Stimulated activated CD4-positive, alpha-beta T cell treated with anti-CD3 and anti-CD28 coated beads, TNF-alpha, amount 100 ng/mL, for 4 hours (primary cell): Measurements from ENCODE around the gene AKT2.

Experiments
- DNase-seq, 3 experiments: peaks; one replicate each; pipeline ENCODE4 v3.0.0-alpha.2; 2020; ENCODE audit warnings: low read depth in 3 of 3

AKT2 gene

DNA sequence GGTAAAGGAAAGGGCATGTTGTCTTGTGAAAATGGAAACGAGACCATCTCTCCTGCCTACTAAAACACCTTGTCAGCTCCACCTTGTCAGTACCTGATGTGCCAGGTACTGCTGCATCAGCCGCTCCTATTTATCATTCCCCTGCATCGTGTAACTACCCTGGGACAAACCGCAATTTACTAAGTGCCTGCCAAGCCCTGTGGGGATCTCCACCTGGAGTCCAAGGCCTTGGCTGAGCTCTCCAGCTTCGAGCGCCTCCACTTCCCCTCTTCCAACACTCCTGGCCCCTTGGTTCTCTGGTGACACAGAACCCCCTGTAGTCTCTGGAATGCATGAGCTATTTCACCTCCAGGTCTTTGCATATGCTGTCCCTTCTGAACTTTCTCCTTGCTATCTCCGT is 32.8 kb downstream of the AKT2 start:
- DNase-seq = no peak

DNA sequence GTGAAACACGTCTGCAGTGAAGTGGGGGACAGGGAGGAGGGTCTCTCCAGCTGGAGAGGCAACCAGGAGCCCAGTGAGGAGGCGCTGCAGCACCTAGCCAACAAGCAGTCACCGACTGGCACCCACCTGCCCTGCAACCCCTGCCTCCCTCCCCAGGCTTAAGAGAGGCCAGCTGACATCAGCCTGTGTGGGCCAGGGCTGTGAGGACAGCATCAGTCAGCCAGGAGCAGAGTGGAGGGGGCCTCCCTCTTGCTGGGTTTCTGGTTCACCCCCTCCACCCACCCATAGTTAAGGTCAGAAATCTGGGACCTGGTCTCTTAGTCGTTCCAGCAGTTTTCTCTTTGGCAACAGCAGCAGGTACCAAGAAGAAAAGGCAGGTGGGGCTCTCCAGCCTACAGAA is 33.2 kb downstream of the AKT2 start:
- DNase-seq = no peak

- no peak for DNase-seq
Measured at GRCh38 chr19:40251244-40251643, 33.9 kb downstream of the AKT2 start.

GRCh38 chr19:40249781-40250180 is 35.4 kb downstream of the AKT2 start:
- no peak for DNase-seq

GRCh38 chr19:40249201-40249600 is 35.9 kb downstream of the AKT2 start:
- no peak for DNase-seq

- DNase-seq = no peak
Measured at GRCh38 chr19:40247735-40248262, 37.3 kb downstream of the AKT2 start.

GRCh38 chr19:40247178-40247577 is 38.0 kb downstream of the AKT2 start:
- no peak for DNase-seq

DNA sequence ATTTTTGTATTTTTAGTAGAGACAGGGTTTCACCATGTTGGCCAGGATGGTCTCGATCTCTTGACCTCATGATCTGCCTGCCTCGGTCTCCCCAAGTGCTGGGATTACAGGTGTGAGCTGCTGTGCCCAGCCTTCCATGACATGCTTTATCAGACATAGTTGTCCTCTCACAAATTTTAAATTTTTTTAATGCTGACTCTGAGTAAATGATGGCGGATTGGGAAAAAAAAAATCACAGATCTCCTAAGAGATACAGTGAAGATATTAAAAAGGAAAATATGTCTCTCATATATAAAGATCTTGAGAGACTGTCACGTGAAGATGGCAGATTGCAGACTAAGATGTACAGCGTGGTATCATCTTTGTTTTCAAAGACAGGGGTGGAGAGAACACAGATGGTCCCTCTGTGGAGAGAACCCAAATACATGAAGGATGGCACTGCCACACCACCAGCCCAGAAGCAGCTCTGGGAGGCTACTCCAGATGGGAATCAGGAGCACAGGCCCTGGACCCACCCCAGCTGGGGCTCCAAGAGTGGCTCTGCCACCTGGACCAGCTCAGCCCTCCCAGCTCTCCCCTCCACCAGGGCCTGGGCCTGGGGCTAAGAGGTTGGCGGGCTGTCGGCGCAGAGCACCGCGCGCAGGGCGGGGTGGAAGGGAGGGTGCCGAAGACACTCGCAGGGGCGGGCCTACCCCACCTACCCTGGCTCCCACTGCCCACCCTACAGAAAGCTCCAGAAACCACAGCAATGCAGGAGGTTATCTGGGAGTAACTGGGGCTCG is 38.7 kb downstream of the AKT2 start:
- DNase-seq = no peak

- DNase-seq = no peak
Measured at GRCh38 chr19:40245506-40246128, 39.5 kb downstream of the AKT2 start.

DNA sequence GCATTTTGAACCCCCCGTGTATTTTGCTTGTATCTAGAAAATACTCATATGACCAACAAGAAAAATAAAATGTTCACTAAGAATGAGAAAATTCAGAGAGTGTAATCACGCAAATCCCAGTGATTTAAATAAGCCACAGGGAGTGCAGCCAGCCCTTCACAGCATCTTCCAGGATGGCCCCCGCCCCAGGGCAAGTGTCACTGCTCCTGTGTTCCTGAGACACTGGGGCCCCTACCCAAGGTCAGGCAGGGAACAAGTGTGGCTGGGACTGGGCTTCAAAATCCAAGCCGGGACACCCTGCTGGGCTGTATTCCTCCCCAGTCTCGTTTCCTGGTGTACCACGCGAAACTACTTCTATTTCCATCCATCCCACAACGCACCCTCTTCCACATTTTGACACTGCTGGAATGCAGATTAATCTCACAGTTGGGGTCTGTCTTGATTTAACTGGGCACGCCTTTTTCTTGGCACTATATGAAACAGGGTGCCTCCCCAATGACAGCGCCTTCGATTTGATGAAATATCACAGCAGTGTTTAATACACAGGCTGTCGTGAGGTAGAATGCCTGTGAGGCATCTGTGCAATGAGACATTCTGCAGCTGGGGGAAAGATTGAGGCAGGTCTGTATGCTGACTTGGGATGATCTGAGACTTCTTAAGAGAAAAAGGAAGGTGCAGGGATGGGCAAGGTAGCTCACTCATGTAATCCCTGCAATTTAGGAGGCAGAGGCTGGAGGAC is 40.4 kb downstream of the AKT2 start:
- no peak for DNase-seq

- no peak for DNase-seq
Measured at GRCh38 chr19:40243181-40243580, 42.0 kb downstream of the AKT2 start.

- DNase-seq = no peak
Measured at GRCh38 chr19:40242480-40242879, 42.7 kb downstream of the AKT2 start.

GRCh38 chr19:40241809-40242384 is 43.2 kb downstream of the AKT2 start:
- DNase-seq = no peak

- no peak for DNase-seq
Measured at GRCh38 chr19:40241125-40241808, 43.9 kb downstream of the AKT2 start.

- no peak for DNase-seq
Measured at GRCh38 chr19:40240332-40240731, 44.8 kb downstream of the AKT2 start.

- DNase-seq = no peak
Measured at GRCh38 chr19:40239415-40240226, 45.5 kb downstream of the AKT2 start.

DNA sequence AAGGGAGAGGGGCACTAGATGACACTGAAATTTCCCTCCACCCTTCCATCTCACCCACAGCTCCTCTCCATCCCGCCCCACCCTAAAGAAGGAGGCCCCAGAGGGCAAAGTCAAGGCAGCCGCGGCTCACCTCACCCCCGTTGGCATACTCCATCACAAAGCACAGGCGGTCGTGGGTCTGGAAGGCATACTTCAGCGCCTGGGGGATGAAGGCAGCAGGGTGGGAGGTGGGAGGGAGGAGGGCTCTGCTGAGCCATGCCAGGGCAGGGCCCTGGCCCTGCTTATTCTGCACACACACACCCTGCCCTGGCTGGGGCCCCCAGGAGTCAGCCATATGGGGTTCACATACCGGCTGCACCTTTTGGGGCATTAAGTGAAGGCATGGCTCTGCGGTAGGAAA is 46.4 kb downstream of the AKT2 start:
- DNase-seq = no peak

DNA sequence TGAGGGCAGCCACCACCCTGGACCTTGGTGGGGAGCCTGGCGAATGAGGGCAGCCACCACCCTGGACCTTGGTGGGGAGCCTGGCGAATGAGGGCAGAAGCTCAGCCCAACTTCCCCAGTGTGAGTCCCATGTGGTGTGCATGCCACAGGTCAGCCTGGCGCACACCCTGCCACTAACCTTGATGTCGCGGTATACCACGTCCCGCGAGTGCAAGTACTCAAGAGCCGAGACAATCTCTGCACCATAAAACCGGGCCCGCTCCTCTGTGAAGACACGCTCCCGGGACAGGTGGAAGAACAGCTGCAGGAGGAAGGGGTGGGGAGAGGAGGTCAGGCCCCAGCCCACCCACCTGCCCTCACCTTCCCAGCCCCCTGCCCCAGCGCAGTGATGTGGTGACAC is 47.4 kb downstream of the AKT2 start:
- DNase-seq = no peak

- no peak for DNase-seq
Measured at GRCh38 chr19:40236366-40236765, 48.8 kb downstream of the AKT2 start.

- DNase-seq = no peak
Measured at GRCh38 chr19:40236026-40236355, 49.2 kb downstream of the AKT2 start.
